ENCODE data around the gene SPDYE2B.
"Not testable (repeated sequence)": the region's sequence is repeated elsewhere in the genome, so short reads cannot be mapped to it uniquely, and the experiment has no call there.

The SPDYE2B gene

DNA sequence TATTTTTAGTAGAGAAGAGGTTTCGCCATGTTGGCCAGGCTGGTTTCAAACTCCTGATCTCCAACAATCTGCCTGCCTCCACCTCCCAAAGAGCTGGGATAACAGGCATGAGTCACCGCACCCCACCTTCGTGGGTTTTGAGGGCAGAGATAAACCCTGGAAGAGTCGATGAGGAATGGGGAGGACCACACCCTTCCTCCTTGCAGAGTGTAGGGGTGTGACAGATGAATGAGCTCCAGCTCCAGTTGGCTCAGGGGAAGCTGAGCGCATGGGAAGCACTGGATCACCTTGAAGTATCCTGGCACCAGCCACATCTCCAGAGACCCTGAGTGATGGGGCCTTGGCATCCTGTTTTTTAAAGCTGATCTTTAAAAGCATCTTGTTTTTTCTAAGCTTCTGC, 32.4 kb downstream of the SPDYE2B start:
- not testable (repeated sequence) for H3K36me3 Mint-ChIP-seq (ENCODE audit: low read depth); H3K4me1 Mint-ChIP-seq (ENCODE audit: low read depth); H3K27ac Mint-ChIP-seq; H3K27me3 Mint-ChIP-seq; H3K4me3 Mint-ChIP-seq; H3K9me3 Mint-ChIP-seq

DNA sequence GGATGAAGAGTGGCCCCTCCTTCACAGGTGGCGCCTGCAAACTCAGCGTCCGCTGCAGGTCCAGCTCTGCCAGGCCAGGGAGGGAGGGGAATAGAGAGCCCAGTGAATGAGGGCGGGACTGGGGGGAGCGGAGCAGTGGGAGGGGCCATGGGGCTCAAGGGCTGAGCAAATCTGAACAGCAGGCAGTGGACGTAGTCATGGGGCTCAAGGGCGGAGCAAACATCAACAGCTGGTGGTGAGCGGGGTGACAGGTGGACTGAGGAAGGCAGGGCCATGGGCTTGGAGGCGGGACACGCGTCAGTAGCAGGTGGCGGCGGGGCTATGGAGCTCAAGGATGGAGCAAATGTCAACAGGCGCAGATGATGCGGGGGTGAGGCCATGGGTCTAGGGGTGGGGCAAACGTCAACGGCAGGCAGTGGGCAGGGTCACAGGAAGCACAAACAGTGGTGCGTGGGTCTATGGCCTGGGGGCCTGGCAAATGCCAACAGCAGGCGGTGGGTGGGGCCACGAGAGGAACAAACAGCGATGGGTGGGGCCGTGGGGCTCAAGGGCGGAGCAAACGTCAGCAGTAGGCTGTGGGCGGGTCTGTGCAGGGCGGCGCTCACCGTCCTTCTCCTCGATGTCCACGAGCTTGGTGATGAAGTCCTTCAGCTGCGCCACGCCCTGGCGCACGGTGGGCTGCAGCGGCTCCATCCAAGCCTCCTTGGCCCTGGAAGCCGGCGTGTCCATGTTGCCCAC, 38.3 kb downstream of the SPDYE2B start:
- H3K9me3 Mint-ChIP-seq; H3K4me3 Mint-ChIP-seq; H3K4me1 Mint-ChIP-seq (ENCODE audit: low read depth); H3K27me3 Mint-ChIP-seq; H3K27ac Mint-ChIP-seq; H3K36me3 Mint-ChIP-seq (ENCODE audit: low read depth): not testable (repeated sequence)

DNA sequence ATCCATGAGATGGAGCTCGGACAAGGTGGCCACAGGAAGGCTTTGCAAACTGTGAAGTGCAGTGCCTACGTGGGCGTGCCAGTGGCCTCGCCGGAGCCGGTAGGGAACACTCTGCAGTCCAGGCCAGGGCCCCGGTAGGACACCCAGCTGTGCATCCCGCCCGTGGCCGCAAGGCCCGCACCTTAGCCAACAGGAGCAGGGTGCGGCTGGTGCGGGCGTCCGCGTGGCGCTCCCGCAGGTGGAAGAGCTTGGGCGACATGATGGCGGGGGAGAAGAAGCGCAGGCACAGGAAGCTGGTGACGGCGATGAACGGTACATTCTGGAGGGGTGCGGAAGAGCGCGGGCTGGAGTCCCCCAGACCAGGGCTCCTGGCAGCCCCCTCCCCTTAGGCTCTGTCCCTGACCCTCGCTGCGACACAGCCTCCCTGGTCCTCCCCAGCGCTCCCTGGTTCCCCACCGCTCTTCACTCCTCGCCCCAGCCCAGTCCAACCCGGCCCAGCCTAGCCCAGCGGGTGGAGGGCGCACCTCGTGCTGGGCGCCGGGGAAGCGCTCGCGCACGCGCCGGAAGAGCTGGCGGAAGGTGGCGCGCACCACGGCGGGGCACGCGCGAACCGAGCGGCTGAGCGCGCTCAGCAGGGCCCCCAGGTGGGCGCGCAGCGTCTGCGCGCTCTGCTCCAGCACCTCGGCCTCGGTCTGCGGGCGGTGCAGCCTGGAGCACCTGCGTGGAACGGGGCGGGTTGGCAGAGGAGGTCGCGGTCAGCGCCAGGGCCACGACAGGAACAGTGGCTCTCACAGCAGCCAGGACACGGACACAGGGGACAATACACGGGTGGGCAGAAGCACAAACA, 39.5 kb downstream of the SPDYE2B start:
- H3K27ac Mint-ChIP-seq; H3K27me3 Mint-ChIP-seq; H3K4me3 Mint-ChIP-seq; H3K9me3 Mint-ChIP-seq; H3K4me1 Mint-ChIP-seq (ENCODE audit: low read depth); H3K36me3 Mint-ChIP-seq (ENCODE audit: low read depth): not testable (repeated sequence)

DNA sequence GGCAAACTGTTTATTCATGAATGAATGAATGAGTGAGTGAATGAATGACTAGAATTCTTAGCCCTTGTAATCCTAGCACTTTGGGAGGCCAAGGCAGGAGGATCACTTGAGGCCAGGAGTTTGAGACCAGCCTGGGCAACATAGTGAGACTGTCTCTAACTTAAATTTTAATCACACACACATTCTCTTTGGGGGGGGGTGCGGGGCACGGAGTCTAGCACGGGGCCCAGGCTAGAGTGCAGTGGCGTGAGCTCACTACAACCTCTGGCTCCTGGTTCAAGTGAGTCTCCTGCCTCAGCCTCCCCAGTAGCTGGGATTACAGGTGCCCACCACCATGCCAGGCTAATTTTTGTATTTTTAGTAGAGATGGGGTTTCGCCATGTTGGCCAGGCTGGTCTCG, 40.5 kb downstream of the SPDYE2B start:
- H3K9me3 Mint-ChIP-seq; H3K4me3 Mint-ChIP-seq; H3K27ac Mint-ChIP-seq; H3K4me1 Mint-ChIP-seq (ENCODE audit: low read depth); H3K36me3 Mint-ChIP-seq (ENCODE audit: low read depth); H3K27me3 Mint-ChIP-seq: not testable (repeated sequence)

DNA sequence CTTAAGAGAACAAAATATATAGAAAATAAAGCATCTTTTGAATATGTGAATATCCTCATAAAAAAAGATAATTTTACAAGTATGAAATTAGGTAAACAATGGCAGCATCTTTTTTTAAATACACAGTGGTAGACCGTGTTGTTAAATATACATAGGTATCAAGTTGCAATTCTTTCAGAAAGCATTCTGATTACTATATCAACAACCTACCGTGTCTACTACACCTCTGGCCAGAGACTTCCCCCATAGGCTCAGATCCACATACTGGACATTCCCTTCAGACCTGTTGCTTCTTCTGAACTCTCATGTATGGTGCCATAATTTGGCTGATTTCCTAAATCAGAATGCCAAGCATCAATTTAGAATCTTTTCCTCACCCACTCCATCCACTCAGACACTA, 43.9 kb downstream of the SPDYE2B start:
- H3K27ac Mint-ChIP-seq; H3K4me1 Mint-ChIP-seq (ENCODE audit: low read depth); H3K4me3 Mint-ChIP-seq; H3K27me3 Mint-ChIP-seq; H3K36me3 Mint-ChIP-seq (ENCODE audit: low read depth); H3K9me3 Mint-ChIP-seq: not testable (repeated sequence)

DNA sequence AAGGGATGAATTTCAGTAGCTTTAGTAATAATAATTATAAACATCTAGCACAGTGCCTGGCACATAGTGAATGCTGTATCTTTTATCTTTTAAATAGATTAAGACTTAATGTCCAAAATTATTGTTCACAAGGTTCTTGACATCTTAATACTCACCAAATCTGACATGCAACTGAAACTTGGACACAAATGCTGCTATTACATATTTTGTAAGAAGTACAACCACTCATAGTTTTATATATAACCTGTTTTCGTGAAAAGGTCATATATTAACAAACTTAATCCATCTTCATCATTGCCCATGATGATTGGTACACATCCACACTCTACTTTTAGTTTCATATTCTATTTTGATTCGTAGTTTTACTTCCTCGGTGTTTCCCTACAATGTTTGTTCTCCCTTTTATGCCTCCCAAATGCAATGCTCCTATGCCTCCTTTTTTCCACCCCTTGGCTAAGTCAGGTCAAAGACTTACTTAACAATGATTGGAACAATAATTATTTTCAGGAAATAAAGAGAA, 45.0 kb downstream of the SPDYE2B start:
- not testable (repeated sequence) for H3K36me3 Mint-ChIP-seq (ENCODE audit: low read depth); H3K27ac Mint-ChIP-seq; H3K9me3 Mint-ChIP-seq; H3K4me3 Mint-ChIP-seq; H3K4me1 Mint-ChIP-seq (ENCODE audit: low read depth); H3K27me3 Mint-ChIP-seq

DNA sequence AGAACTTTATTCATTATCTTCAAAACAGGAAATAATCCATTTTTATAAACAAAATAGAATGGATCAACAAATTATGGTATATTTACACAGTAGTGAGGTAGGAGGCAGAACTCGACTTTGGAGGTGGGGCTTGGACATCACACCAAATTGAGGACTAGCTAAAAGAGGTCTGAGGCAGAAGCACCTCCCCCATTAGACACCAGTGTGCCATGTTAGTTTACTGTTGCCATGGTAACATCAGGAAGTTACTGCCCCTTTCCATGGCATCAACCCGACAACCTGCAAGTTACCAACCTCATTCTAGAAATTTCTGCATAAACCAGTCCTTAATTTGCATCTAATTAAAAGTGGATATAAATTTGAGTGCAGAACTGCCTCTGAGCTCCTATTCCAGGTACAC, 45.9 kb downstream of the SPDYE2B start:
- H3K36me3 Mint-ChIP-seq (ENCODE audit: low read depth); H3K27ac Mint-ChIP-seq; H3K4me3 Mint-ChIP-seq; H3K27me3 Mint-ChIP-seq; H3K9me3 Mint-ChIP-seq; H3K4me1 Mint-ChIP-seq (ENCODE audit: low read depth): not testable (repeated sequence)

DNA sequence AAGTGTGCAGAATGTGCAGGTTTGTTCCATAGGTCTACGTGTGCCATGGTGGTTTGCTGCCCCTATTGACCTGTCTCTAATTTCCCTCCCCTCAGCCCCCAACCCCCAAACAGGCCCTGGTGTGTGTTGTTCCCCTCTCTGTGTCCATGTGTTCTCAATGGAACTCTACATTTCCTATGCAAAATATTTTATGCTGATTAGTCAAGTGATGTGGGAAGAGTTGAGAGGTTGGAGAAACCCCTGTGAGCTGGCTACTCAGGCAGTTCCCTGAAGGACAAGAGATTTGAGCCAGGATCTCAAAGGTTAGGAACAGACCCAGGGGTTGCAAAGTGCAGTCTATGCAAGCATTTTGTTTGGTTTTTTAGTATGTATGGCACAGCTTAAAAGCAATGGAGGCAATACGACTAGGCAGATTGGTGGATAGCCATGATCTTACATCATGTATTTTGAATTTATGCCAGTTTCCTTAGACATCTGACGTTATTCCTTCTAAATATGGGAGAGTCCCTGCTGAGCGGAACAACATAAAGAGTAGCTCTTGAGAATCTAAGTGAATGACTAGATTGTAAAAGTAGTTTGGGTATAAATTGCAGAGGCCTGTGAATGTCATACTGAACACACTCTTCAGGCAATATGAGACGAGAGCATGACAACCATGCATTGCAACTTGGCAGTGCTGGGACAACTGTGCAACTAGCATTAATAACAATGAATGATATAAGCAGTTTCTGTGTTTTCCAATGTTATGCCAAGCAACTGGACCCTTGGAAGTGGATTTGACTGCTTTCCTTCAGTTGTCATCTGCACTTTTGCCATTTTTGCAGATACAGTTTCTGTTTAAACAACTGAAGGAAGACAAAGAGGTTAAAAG, 47.8 kb downstream of the SPDYE2B start:
- H3K9me3 Mint-ChIP-seq; H3K27ac Mint-ChIP-seq; H3K4me1 Mint-ChIP-seq (ENCODE audit: low read depth); H3K36me3 Mint-ChIP-seq (ENCODE audit: low read depth); H3K4me3 Mint-ChIP-seq; H3K27me3 Mint-ChIP-seq: not testable (repeated sequence)

DNA sequence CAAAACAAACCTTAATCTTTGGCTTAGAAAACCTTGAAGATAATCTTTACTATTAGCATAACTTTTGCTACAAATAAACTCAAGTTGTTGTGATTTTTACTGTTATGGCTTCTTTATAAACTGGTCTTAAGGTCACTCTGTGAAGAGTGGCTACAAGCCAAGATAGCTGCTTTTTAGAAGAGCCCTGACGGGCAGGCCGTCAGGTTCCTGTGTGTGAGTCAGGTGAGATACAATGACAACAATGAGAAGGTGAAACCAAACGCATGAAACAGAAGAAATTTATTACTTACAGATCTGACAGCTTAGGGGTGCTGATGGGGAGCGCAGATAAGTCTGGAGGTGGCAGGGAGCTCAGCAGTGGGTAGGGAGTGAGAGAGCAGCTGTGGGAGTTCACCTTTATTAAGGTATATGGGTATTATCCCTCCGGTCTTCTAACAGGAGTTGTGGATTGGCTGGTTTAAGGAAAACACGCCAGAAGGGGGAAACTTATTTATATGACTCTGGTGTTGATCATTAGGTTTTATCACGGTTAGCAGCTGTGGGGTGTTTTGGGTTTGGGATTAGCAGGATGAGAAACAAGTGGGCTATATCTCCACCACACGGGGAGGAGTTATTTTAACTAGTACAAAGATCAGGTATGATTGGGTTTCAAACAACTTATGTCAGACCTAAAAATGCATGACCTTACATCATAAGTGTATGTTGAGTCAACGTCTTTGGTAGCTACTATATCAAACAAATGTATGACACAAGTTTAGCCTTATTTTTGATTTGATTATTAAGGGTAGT, 49.0 kb downstream of the SPDYE2B start:
- not testable (repeated sequence) for H3K36me3 Mint-ChIP-seq (ENCODE audit: low read depth); H3K4me1 Mint-ChIP-seq (ENCODE audit: low read depth); H3K4me3 Mint-ChIP-seq; H3K27me3 Mint-ChIP-seq; H3K9me3 Mint-ChIP-seq; H3K27ac Mint-ChIP-seq
